ENCODE measurements around the gene SPSB3.
"Not testable (repeated sequence)": the region's sequence is repeated elsewhere in the genome, so short reads cannot be mapped to it uniquely, and the experiment has no call there.

SPSB3 gene

DNA sequence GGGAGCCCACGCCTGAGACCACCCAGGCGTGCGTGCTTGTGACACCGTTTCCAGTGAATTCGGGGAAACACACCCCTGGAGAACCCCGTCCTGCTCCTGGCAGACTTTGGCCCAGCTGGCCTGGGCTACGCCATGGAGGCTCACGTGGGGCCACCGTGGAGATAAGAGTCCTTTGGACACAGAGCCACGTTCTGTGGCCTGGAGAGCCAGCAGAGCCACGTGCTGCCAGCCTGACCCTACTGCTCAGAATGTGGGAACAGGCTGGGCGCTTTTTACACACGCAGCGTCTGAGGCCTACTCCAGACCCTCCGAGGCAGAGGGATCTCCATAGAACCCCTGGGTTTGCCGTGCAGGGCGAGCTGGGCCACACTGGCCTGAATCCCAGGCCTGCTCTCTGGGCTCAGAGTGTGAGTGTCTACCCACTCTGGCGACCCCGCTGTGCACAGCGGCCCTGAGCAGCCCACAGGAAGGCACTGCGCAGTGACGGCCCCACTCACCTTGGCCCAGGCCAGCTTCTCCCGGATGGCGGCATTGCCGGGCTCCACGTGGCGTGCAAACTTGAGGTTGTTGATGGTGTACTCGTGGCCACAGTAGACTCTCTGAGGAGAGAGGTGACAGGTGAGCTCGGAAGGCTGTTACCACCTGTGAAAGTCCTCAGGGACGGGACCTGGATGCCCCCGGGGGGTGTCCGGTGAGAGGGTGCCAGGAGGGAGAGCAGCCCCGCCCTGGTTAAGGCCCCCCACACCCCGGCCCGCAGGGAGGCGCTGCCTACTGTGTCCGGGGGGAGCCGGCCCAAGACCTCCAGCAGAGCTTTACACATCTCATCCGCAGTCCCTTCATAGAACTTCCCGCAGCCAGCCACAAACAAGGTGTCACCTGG, 34.3 kb upstream of the SPSB3 start:
- DNase-seq (ENCODE audit: low spot score): no peak

DNA sequence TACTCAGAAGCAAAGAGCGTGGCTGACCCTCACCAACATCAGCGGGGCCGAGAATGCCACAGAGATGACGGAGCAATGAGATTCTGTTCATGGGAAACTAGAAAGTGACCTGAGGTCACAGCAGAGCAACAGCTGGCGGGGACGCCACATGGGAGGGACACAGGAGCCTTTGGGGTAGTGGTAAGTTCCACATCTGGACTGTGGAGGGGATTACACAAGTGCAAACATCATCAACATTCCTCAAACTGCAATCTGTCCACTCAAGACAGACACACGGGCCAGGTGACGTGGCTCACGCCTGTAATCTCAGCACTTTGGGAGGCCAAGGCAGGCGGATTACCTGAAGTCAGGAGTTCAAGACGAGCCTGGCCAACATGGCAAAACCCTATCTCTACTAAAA, 33.1 kb upstream of the SPSB3 start:
- no peak for DNase-seq (ENCODE audit: low spot score)

DNA sequence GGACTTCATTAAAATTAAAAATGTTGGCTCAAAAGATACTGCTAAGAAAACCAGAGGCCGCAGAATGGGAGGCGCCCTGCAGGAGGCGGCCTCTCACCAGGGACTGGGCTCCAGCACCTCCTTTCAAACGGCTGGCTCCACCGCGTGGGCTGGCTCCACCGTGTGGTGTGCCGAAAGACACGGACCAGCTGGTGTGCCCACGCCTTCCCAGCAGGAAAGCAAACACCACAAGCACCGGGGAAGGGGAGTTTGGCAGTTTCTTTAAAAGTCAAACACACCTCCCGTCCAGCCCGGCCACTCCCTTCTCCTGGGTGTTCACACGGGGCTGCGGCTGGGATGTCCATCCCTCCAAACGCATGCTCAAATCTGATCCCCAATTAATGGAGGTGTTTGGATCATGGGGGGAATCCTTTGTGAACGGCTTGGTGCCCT, 30.4 kb upstream of the SPSB3 start:
- DNase-seq (ENCODE audit: low spot score): peak; percentile 66

DNA sequence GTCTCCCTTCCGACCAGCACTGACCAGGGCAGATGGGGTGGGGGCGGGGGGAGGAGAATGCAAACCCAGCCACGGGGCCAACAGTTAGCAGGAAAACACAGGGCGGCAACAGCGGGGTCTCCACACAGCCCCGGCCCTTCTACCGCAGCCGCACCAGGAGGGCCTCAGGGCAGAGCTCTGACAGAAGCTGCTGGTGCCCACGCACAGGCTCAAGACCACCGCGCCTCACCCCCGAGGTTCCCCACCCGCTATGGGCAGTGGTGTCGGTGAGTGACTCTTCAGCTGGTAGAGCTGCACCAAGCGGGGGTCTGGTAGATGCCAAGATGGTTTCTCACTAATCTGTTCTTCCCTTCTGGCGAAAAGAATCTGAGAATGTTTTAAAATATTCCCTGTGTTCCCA, 28.2 kb upstream of the SPSB3 start:
- no peak for DNase-seq (ENCODE audit: low spot score)

DNA sequence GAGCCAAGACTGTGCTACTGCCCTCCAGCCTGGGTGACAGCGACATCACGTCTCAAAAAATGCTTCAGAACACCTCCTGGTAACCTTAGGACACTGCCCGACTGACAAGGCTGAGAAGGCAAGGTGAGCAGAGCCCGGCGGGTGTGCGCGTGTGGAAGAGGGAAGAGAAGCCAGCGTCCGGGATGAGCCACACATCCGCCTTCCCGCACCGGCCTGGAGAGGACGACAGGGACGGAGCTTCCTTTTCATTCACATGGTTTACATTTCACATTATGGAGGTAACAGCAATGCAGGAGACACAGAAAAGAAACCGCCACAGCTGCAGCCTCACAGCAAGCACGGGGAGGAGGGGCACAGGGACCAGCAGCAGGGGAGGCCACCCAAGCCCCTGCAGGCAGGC, 27.7 kb upstream of the SPSB3 start:
- DNase-seq (ENCODE audit: low spot score): no peak

DNA sequence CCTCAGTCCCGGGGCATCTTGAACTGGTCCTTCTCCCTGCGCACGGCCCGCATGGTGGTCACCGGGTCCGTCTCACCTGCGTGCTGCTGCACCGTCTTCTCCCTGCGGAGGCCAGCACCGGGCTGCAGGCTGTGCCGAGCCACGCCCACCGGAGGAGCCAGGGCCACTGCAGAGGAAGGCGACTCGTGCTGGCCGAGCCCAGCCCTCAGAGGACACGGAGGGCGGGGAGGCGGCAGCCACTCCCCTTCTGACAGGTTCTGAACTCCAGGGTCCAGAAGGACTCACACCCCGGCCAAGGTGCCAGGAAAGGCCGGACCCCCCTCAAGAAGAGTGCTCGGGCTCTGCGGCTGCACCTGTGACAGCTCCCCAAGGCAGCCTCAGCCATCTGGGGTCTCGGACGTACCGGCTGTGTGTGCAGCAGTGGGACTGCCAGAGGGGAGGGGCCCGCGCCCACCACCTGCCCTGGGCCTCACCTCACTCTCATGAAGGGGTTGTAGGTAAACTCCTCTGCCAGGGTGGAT, 27.0 kb upstream of the SPSB3 start:
- DNase-seq (ENCODE audit: low spot score): no peak

DNA sequence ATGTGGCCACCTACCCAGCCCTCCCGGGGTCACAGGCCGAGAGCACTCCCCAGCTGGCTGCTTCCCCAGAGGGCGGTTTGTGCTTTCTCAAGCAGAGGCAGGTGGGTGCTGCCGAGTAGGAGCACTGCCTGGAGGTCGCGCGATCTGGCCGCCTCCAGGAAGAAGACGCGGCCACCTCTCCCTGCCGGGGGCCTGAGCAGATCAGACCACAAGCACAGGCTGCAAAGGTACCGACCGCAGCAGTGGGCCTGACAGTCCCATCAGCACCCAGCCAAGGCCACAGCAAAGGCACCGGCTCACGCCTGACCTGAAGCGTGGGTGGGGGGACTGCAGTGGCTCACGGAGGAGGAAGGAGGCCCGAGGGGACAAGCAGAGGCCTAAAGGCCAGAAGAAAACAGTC, 26.3 kb upstream of the SPSB3 start:
- DNase-seq (ENCODE audit: low spot score): no peak

DNA sequence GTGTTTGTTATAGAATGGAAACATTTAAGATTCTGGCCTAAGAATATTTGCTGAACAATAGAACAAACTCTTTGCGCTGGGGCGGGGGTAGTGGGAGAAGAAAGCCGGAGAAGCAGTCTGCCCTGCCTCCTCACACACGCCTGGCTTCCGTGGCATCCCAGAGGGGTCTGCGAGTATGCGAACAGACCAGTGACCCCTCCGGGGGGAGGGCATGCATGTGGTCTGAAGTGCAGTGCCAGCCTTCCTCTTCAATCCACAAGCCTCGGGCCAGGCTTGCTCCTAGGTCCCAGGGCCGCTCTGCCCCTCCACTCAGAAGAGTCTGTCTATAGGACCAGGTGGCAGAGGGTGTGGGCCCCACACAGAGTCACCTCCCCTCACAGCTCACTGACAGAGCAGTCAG, 25.3 kb upstream of the SPSB3 start:
- DNase-seq (ENCODE audit: low spot score): no peak

DNA sequence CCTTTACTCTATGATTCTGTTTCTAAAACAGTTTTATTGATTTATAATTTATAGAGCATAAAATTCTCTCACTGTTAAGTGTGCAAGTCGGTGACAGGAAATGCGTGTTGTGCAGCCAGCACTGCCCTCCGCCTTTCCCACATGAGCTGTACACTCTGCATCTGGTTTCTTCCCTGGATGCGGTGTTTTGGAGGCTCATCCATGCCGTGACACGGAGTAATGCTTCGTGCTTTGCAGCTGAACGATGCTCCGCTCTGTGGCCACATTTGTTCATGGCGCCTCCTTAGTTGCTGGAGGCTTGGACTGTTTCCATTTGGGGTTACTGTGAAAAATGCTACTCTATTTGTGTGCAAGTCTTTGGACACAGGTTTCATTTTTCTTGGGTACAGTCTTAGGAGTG, 18.3 kb upstream of the SPSB3 start:
- no peak for DNase-seq (ENCODE audit: low spot score)

DNA sequence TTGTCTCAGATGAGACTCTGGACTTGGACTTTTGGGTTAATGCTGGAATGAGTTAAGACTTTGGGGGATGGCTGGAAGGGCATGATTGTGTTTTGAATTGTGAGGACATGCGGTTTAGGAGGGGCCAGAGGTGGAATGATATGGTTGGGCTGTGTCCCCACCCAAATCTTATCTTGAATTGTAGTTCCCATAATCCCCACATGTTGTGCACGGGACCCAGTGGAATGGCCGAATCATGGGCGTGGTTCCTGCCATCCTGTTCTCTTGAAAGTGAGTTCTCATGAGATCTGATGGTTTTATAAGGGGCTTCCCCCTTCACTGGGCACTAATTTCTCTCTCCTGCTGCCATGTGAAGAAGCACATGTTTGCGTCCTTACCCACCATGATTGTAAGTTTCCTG, 16.9 kb upstream of the SPSB3 start:
- not testable (repeated sequence) for DNase-seq (ENCODE audit: low spot score)

DNA sequence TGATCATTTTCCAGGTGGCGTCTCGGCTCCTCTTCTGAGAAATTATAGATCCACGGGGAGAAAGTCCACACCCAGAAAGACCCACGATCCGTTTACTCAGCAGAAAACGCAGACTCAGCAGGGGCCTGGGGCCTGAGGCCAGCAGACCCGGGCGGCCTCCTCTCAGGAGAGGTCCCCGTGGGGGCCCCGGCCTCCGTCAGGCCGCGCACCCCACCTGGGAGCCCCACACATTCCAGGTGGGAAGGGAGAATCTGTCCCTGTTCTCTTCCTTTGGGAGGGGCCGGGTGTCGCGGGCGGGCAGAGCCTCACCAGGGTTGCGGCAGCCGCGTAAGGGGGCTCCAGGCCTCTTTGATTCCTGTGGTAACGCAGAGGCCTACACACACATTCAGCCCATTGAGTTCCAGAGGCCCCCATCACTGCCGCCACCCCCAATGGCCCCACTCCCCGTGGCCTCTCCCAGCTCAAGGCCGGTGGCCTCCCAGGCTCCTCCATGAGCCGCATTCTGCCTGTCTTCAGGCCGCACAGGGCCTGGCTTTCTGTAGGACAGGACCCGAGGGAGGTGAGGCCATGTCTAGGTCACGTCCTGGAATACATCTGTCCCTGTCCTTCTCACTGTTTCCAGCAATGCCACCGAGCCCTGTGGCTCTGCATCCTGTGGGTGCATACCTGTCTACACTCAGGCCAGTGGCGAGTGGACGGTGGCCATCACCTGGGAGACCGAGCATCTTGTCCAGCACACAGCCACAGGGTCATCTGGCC, 12.7 kb upstream of the SPSB3 start:
- no peak for DNase-seq (ENCODE audit: low spot score)

DNA sequence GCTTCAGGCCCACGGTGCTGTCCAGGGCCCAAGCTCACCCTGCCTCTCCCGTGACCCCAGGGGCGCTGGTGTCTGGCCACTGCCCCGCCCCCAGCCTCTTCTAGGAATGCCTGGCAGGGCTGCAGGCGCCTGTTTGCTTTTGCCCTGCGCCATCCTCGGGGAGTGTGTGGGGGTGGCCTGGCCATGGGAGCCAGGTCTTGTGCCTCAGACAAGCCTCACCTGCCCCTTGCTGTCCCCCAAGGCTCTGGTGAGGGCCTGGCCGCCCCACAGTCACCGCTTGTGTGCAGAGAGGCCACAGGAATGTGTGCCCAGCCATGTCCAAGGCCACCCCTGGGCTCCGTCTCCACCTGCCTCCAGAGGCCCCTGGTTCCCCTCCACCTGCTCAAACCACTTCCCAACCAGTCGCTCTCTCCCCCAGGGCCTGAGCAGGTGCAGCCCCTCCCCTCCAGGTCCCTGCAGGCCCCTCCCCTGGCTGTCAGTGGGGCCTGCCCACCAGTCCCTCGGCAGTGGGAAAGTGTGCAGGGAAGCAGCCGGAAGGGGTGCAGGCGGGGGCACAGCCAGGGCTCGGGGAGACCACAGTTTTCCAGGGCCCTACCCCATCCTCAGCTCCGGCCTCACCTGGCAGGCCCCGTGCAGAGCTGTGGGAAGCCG, 12.0 kb upstream of the SPSB3 start:
- no peak for DNase-seq (ENCODE audit: low spot score)

DNA sequence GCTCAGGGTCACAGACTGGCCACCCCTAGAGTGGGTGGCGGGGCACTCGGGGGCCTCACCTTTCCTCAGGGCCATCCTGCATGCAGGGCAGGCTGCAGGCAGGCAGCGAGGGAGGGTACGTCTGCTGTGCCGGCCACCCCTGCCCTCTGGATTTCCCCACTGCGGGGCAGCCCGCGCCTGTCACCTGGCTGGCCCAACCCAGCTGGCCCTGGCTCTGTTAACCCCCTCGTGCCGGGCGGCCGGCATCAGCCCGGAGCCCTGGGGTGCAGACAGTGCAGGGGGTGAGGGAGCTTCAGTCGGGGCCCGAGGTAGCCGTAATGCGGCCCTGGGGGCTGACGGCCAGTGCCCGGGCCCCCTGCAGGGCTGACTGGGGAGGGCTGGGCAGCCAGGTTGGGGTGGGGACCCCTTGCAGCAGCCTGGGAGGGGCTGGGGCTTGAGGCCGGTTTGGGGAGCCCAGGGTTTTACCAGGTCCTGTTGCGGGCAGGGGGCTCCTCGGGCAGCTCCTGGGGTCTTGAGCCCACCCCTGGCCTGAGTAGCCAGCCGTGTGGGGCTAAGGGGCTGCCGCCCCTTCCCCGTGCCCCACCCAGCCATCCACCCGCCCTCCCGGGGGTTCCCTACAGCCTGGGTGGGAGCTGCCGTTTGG, 11.3 kb upstream of the SPSB3 start, which contains the start of gene IGFALS:
Gene IGFALS (minus strand): TSS at position 128 of the 643 bp plus-strand sequence. CDS start 53 bp downstream, at position 75.
- DNase-seq (ENCODE audit: low spot score): no peak

DNA sequence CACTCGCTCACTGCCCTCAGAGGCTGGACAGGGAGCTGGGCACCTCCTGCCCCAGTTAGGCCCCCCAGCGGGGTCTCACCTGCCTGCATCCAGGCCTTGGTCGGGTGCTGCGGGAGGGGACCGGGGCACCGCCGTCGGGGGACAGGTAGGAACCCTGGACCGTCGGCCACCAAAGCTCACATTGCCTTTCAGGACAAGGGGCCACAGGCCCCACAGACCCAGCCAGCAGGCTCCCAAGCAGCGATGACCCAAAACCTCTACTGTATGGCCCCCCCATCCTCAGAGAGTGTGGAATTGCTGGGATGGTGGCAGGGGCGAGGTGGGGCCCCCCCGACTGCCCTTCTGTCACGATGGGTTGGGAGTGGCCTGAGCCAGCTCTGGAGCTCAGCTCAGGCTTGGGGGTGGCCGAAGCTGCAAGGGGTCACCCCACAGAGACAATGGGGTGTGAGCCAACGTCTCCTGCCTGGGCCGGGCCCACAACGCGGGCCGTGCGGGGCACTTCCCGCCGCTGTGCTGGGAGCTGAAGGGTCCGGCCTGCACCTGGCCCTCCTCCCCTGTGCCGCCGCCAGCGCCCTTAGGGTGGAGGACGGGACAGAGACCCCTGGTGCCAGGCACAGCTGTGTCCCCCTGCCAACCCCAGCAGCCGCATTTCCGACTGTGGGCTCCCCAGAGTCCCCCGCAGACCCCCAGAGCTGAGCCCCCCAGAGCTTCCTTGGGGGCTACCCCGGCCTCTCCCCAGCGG, 10.6 kb upstream of the SPSB3 start:
- DNase-seq (ENCODE audit: low spot score): no peak

DNA sequence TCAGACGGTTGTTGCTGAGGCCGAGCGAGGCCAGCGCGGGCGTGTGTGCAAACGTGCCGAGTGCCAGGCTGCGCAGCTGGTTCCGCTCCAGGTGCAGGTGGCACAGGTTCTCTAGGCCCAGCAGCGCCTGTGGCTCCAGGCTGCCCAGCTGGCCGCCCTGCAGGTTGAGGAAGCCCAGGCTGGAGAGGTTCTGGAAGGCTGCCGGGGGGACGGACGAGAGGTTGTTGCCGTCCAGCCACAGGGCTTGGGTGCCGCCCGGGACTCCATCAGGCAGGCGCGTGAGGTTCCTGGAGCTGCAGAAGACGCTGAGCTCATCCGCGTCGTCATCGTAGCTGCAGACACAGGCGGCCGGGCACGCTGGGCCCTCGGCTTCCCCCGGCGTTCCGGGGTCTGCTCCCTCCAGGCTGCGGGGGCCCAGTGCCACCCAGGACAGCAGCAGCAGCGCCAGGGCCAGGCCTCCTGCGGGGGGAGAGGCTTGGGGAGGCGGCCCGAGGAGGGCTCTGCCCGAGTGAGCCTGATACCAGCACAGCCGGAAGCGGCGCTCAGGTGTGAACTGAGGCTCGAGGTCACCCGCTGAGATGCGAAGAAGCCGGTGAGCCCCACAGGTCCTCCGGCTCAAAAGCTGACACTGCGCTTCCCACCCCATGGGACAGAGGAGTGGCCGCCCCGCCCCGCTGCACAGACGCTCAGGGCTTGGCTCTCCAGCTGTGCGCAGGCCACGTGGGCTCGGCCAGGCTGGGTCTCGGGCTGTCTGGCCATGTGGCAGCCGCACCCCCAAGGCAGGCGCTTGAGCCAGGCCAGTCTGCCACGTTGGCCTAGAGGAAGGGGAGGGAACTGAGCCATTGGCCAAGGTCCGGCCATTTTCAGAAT, 9.8 kb upstream of the SPSB3 start:
- no peak for DNase-seq (ENCODE audit: low spot score)

DNA sequence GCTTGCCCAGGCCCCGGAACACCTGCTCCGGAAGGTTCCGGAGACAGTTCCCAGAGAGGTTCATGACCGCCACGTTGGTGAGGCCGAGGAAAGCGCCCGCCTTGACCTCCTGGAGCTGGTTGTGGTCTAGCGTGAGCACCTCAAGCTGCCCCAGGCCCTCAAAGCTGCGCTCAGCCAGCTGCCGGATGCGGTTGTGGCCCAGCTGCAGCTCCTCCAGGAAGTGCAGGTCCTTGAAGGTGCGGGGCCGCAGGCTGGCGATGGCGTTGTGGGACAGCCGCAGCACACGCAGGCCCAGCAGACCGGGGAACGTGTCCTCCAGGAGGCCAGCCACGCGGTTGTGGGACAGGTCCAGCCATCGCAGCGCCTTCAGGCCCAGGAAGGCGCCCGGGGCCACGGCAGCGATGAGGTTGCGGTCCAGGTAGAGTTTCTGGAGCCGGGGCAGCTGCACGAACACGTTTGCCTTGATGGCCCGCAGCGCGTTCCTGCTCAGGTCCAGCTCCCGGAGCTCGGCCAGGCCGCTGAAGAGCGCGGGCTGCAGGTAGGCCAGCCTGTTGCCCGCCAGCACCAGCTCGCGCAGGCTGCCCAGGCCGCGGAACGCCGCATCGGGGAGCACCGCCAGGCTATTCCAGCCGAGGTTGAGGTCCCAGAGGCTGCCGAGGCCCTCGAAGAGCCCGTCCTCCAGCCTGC, 9.0 kb upstream of the SPSB3 start:
- no peak for DNase-seq (ENCODE audit: low spot score)

DNA sequence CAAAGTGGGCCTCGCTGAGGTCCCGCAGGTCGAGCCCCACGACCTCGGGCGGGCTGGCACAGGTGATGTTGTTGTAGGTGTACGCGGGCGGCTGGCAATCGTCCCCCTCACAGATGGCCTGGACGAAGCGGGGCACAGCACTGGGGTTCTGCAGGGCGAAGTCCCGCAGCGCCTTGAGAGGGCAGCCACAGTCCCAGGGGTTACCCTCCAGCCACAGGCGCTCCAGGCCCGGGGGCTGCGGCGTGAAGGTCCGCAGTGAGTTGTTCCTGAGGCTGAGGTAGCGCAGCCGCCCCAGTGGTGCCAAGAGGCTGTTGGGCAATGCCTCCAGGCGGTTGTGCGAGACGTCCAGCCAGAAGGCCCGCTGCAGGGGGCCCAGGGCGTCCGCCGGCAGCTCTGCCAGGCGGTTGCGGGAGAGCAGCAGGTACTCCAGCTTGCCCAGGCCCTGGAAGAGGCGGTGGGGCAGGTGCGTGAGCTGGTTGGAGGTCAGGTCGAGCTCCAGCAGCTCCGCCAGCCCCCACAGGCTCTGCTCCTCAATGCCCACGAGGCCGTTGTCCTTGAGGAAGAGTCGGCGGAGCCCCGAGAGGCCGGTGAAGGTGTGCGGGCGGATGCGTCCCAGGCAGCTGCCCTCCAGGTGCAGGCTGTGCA, 8.4 kb upstream of the SPSB3 start:
- DNase-seq (ENCODE audit: low spot score): no peak

DNA sequence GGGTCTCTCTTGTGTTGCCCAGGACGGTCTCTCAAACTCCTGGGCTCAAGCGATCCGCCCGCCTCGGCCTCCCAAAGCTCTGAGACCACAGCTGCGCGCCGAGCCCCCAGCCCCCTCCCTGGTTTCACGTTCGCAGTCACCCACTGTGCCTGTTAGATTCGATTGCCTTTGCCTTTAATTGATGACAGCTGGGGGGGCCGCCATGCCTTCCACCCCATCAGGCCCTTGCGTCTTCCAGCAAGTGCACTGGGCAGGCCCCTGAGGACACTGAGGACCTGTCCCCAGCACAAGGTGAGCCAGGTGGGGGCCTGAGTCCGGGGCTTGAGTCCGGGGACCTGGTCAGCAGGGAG, 7.9 kb upstream of the SPSB3 start:
- no peak for DNase-seq (ENCODE audit: low spot score)

DNA sequence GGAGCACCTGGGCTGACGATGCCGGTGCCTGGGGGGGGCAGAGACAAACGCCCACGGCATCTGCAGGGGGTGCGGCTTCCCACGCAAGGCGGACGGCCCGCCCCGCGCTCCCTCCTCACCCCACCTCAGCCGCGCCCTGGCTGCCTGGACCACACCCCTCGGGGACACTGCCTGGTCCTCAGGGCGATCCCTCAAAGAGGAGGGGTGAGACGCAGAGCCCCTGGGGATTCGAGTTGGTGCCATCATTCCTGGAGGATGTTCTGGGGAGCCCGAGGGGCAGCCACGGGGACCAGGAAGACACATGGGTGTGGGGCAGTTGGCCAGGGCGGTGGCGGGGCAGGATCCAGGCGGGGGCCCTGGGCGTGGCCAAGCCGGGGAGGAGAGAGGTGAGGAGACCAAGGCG, 7.3 kb upstream of the SPSB3 start:
- no peak for DNase-seq (ENCODE audit: low spot score)

Measured in hepatic stellate cell (primary cell).